Measurements from ENCODE around the gene MRPL28. TPM values are rescaled to one million over a fixed set of nuclear protein-coding genes. Genes with fewer than 3 reads are reported as not detected.

The MRPL28 gene
- polyA plus RNA-seq, 1 of the 3 experiments (the other 2 are of a cell fraction): 320 TPM

DNA sequence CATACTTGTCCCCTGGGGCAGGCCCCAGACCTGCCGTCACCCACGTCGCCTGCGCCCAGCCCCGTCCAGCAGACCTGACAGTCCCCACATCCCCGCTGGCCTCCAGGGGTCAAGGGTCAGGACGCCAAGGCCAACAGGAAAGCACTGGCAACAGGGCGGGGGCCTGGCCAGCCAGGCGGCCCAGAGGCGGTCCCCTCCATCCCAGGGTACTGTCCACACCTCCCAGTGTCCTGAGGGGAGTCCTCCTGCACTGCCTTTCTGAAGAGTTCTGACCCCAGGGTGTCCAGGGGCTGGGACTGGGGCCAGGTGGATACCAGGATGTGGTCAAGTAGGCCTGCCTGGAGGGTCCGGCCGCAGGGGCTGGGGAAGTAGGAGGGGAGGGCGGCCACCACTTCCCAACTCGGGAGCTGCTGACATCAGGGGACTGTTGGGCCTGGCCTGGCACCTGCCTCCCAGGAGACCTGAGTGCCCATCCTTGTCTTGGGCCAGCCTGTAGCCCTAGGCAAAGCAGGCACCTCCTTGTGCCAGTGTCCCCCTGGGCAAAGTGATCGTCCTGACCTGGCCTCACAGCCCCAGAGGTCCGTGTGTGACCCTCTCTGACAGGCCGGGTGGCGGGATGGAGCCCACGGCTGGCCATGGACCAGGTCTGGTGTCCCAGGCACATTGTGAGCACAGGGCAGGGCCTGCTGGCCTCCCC, 11.1 kb downstream of the MRPL28 start:
- no peaks in the 10 kb centered on the region for H3K27me3 ChIP-seq (ENCODE audit: insufficient read depth)
- no peaks in the 10 kb centered on the region for H3F3A ChIP-seq (replicated peaks; ENCODE audit: insufficient read depth)
- H3K27ac ChIP-seq (ENCODE audit: low read depth in 2 of 2, low read length in 1 of 2): no peak overlapping the region
- no peaks in the 10 kb centered on the region for H4K20me1 ChIP-seq (ENCODE audit: insufficient read depth)
- H3K4me2 ChIP-seq: no peak overlapping the region
- ChIA-PET CTCF (interaction anchor here (1.0 kb wide), 1 partner anchor 8 kb away, joined by 3 read pairs; no protein-coding TSS in a partner anchor), POLR2A (no interaction called here)
- no peak overlapping the region for H3K4me3 ChIP-seq (ENCODE audit: low read depth in 2 of 2, low read length in 1 of 2)
- no peaks in the 10 kb centered on the region for H3K79me2 ChIP-seq (ENCODE audit: insufficient read depth)
- WGBS (ENCODE audit: low lambda C conversion rate): 92% methylated on average over 6 of the region's 19 CpGs
- H3K4me1 ChIP-seq (ENCODE audit: control insufficient read depth in 1 of 2, insufficient read depth in 2 of 2, low read depth in 1 of 2, low read length in 1 of 2): peaks cover 0 to 15% of the 10 kb centered on the region in 2 experiments; a peak in 1 of 4 replicates
- no peak overlapping the region for H3K9ac ChIP-seq
- H2AFZ ChIP-seq (ENCODE audit: low read depth): no peak overlapping the region
- no peak for TF ChIP-seq SIN3A (IDR thresholded peaks at IDR 0.05; ENCODE audit: borderline replicate concordance, low read depth, low read length)
- TF ChIP-seq TCF12 (IDR thresholded peaks at IDR 0.05): no peak
- TF ChIP-seq, protein P1, sequence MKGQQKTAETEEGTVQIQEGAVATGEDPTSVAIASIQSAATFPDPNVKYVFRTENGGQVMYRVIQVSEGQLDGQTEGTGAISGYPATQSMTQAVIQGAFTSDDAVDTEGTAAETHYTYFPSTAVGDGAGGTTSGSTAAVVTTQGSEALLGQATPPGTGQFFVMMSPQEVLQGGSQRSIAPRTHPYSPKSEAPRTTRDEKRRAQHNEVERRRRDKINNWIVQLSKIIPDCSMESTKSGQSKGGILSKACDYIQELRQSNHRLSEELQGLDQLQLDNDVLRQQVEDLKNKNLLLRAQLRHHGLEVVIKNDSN (IDR thresholded peaks at IDR 0.05; ENCODE audit: borderline replicate concordance, low read depth): no peak
- TF ChIP-seq FOXM1 (IDR thresholded peaks at IDR 0.05; ENCODE audit: low read depth): no peak
- TF ChIP-seq, protein P2, sequence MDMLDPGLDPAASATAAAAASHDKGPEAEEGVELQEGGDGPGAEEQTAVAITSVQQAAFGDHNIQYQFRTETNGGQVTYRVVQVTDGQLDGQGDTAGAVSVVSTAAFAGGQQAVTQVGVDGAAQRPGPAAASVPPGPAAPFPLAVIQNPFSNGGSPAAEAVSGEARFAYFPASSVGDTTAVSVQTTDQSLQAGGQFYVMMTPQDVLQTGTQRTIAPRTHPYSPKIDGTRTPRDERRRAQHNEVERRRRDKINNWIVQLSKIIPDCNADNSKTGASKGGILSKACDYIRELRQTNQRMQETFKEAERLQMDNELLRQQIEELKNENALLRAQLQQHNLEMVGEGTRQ (IDR thresholded peaks at IDR 0.05; ENCODE audit: borderline replicate concordance, low read depth, low read length): no peak
- no peak for TF ChIP-seq EZH2phosphoT487 (IDR thresholded peaks at IDR 0.05; ENCODE audit: borderline replicate concordance, low read depth)
- TF ChIP-seq NFIC (IDR thresholded peaks at IDR 0.05; ENCODE audit: borderline replicate concordance): no peak
- no peak for TF ChIP-seq RAD21 (IDR thresholded peaks at IDR 0.05; ENCODE audit: low read length)
- TF ChIP-seq TEAD4 (IDR thresholded peaks at IDR 0.05; ENCODE audit: borderline replicate concordance, insufficient read depth): no peak
- TF ChIP-seq FOSL2 (IDR thresholded peaks at IDR 0.05; ENCODE audit: borderline replicate concordance, low read depth): no peak
- TF ChIP-seq GATA2 (CRISPR knock-in tag; IDR thresholded peaks at IDR 0.05): no peak
- no peak for TF ChIP-seq NRF1 (IDR thresholded peaks at IDR 0.05; ENCODE audit: low read depth, low read length)
- TF ChIP-seq, protein P3, sequence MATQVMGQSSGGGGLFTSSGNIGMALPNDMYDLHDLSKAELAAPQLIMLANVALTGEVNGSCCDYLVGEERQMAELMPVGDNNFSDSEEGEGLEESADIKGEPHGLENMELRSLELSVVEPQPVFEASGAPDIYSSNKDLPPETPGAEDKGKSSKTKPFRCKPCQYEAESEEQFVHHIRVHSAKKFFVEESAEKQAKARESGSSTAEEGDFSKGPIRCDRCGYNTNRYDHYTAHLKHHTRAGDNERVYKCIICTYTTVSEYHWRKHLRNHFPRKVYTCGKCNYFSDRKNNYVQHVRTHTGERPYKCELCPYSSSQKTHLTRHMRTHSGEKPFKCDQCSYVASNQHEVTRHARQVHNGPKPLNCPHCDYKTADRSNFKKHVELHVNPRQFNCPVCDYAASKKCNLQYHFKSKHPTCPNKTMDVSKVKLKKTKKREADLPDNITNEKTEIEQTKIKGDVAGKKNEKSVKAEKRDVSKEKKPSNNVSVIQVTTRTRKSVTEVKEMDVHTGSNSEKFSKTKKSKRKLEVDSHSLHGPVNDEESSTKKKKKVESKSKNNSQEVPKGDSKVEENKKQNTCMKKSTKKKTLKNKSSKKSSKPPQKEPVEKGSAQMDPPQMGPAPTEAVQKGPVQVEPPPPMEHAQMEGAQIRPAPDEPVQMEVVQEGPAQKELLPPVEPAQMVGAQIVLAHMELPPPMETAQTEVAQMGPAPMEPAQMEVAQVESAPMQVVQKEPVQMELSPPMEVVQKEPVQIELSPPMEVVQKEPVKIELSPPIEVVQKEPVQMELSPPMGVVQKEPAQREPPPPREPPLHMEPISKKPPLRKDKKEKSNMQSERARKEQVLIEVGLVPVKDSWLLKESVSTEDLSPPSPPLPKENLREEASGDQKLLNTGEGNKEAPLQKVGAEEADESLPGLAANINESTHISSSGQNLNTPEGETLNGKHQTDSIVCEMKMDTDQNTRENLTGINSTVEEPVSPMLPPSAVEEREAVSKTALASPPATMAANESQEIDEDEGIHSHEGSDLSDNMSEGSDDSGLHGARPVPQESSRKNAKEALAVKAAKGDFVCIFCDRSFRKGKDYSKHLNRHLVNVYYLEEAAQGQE (IDR thresholded peaks at IDR 0.05; ENCODE audit: low read depth, low read length): no peak
- TF ChIP-seq, protein P4, sequence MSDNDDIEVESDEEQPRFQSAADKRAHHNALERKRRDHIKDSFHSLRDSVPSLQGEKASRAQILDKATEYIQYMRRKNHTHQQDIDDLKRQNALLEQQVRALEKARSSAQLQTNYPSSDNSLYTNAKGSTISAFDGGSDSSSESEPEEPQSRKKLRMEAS (IDR thresholded peaks at IDR 0.05; ENCODE audit: low read depth): no peak
- no peaks in the 10 kb centered on the region for H3K9me2 ChIP-seq
- H3K36me3 ChIP-seq (replicated peaks in 1 of 2; ENCODE audit: control insufficient read depth in 1 of 2, insufficient read depth in 2 of 2, low read length in 1 of 2): no peaks in the 10 kb centered on the region
- DNase-seq: no peak
- no peaks in the 10 kb centered on the region for H3K9me3 ChIP-seq

Data from SK-N-SH (cell line).